Measurements from ENCODE around the gene PRKAR2B.
"Not testable (repeated sequence)": the region's sequence is repeated elsewhere in the genome, so short reads cannot be mapped to it uniquely, and the experiment has no call there.

Gene PRKAR2B

GRCh38 chr7:107049971-107050532 lies 5.5 kb downstream of the PRKAR2B start:
- no peak overlapping the region for H3K27ac ChIP-seq
- TF ChIP-seq CTCF (IDR thresholded peaks at IDR 0.05) (no peak), ZFX (IDR thresholded peaks at IDR 0.05; ENCODE audit: borderline replicate concordance) (no peak)

- no peak overlapping the region for H3K27ac ChIP-seq
- TF ChIP-seq ZFX (IDR thresholded peaks at IDR 0.05; ENCODE audit: borderline replicate concordance) (no peak), CTCF (IDR thresholded peaks at IDR 0.05) (no peak)
Observed at GRCh38 chr7:107051376-107051775, 6.9 kb downstream of the PRKAR2B start.

DNA sequence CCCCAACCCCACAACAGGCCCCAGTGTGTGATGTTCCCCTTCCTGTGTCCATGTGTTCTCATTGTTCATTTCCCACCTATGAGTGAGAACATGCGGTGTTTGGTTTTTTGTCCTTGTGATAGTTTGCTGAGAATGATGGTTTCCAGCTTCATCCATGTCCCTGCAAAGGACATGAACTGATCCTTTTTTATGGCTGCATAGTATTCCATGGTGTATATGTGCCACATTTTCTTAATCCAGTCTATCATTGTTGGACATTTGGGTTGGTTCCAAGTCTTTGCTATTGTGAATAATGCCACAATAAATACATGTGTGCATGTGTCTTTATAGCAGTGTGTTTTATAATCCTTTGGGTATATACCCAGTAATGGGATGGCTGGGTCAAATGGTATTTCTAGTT lies 10.5 kb downstream of the PRKAR2B start:
- H3K27ac ChIP-seq, result not testable (repeated sequence)

GRCh38 chr7:107056058-107056457 lies 11.6 kb downstream of the PRKAR2B start:
- not testable (repeated sequence) for H3K27ac ChIP-seq

DNA sequence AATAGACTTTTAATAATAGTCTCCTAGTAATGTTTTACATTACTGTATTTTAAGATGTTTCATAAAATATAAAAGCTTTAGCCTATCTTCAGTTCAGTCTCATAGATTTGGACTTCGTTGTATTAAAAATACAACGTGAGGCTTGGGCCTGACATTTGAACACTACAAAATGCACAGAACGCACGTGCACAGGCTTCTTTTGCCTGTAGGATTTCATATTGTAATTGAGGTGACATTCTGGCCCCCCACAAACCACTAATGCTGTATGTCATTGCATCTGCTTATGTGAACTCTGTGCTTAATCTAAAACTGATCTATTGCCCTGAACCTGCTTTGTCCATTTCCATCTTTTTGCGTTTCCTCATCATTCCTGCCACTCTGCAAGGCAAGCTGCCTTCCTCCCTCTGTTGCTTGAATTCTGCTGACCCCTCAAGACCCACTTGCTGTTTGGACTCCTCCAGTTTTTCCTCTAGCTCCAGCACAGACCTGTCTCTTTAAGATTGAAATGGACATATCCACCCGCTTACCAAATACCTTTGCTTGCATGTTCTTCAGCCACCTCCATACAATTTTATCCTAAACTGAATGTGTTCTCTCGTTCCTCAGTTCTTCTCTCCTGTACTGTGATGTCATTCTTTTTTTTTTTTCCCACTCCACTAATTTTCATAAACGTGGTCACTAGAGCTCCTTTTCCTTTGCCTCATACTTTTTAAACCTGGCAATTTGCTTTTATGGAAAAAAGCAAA lies 12.4 kb downstream of the PRKAR2B start:
- TF ChIP-seq ZFX (IDR thresholded peaks at IDR 0.05; ENCODE audit: borderline replicate concordance) (no peak), CTCF (IDR thresholded peaks at IDR 0.05) (no peak)
- no peak overlapping the region for H3K27ac ChIP-seq

- no peak overlapping the region for H3K27ac ChIP-seq
- TF ChIP-seq ZFX (IDR thresholded peaks at IDR 0.05; ENCODE audit: borderline replicate concordance), result no peak
- no peak for TF ChIP-seq CTCF (IDR thresholded peaks at IDR 0.05)
Observed at GRCh38 chr7:107057474-107057833, 12.9 kb downstream of the PRKAR2B start.

GRCh38 chr7:107059468-107059867 lies 15.0 kb downstream of the PRKAR2B start:
- H3K27ac ChIP-seq, result no peak overlapping the region
- TF ChIP-seq CTCF (IDR thresholded peaks at IDR 0.05) (no peak), ZFX (IDR thresholded peaks at IDR 0.05; ENCODE audit: borderline replicate concordance) (no peak)

DNA sequence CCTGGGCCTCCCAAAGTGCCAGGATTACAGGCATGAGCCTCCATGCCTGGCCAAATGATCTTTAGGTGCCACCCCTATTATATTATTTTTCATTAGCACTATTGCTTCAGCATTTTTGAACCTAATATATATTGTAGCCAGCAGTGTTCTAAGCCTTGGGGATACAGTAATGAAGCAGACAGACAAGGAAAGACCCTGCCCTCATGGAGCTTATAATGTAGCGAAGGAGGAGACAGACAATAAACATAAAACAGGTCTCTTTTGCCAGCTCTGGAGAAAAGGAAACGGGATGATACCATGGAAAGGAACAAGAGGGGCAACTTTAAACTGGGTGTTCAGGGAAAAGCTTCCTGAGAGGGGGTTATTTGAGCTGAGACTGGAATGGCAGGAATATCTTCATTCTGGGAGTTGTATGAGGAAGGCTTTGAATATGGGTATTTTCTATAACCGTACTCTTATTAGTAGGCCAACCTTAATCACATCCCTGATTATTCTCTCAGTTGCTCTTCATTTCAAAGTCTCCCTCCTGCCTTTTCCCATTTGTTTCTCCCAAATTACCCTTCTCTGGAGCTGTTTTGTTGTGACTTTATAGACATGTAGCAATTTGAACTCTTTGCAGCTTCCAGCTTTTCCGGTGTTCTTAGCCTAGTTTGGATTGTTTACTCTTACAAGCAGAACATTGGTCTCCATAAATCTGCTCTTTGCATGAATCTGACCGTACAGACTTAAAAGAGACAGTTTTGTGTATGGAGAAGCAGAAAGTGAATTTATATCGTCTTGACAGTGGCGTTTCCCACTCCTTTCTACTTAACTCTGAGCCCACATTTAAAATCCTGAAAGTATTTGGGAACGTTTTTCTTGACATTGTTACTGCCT lies 19.0 kb downstream of the PRKAR2B start:
- H3K27ac ChIP-seq, result no peak overlapping the region
- TF ChIP-seq ZFX (IDR thresholded peaks at IDR 0.05; ENCODE audit: borderline replicate concordance) (no peak), CTCF (IDR thresholded peaks at IDR 0.05) (no peak)
